K562 (cell line): ENCODE results near the gene SLCO2B1. TPM values are rescaled to one million over a fixed set of nuclear protein-coding genes. Genes with fewer than 3 reads are reported as not detected.

ENCODE experiments used
- ATAC-seq: fragments of 200-7000 bp; cut with Tn5 transposase; 3 replicates; pipeline ENCODE4 v1.9.1; 2020; ENCODE audit warnings: moderate library complexity
- Bru-seq: library from RNA; stranded (reverse); fragments of 400-500 nt; gene quantifications from one replicate; lab custom pipeline; 2021; lab: Mats Ljungman, UMichigan
- BruChase-seq, 2 experiments: library from RNA; stranded (reverse); fragments of 400-500 nt; gene quantifications; one replicate each; lab custom pipeline; 2021; lab: Mats Ljungman, UMichigan
- BruUV-seq: library from RNA; stranded (reverse); fragments of 400-500 nt; replicated peaks from 2 replicates; lab custom pipeline; 2021; lab: Mats Ljungman, UMichigan
- CTCF ChIA-PET: fragments of 300-600 bp; formaldehyde crosslinking; extraction: SDS; loops from one replicate; lab custom pipeline; 2021; ENCODE audit warnings: low intra/inter-chr PET ratio; lab: Yijun Ruan, JAX
- POLR2A ChIA-PET: fragments of 300-600, 350-650 bp; sonication (Branson Sonifier 250); formaldehyde crosslinking; extraction: SDS; loops from one replicate; lab custom pipeline; 2021; ENCODE audit warnings: antibody characterized with exemption, inconsistent platforms; lab: Yijun Ruan, JAX
- DNase-seq, 4 experiments: peaks; one replicate each; pipeline versions ENCODE4 v3.0.0 to v3.0.0-alpha.2; 2011 to 2018; ENCODE audit warnings: low spot score in 3 of 4, mixed read lengths in 3 of 4; ENCODE audit errors: extremely low read depth in 1 of 4
- FAIRE-seq: peaks from 2 replicates; lab custom pipeline; 2011; peaks lifted over from hg19 to GRCh38; lab: Jason Lieb, UNC
- H2AFZ ChIP-seq: 2 replicates; pipeline ENCODE4 v1.6.0; 2011; ENCODE audit warnings: low read depth, low read length, control low read depth, inconsistent platforms
- H3K27ac ChIP-seq: fragments of 200-600 bp; 3 replicates; pipeline ENCODE4 v1.8.0; 2011; ENCODE audit warnings: low read depth, mild to moderate bottlenecking, control low read depth, inconsistent platforms, low read length, moderate library complexity, mixed read lengths; ENCODE audit errors: extremely low read depth
- H3K27me3 ChIP-seq, 2 experiments: fragments of 300-600 bp in 1 of 2; 2 replicates in 1 of 2; 3 replicates in 1 of 2; pipeline versions ENCODE4 v1.6.0 to v1.8.0; 2011; ENCODE audit warnings: inconsistent platforms in 2 of 2, low read length in 2 of 2, mild to moderate bottlenecking in 1 of 2, mixed read lengths in 1 of 2, moderate library complexity in 1 of 2; ENCODE audit not compliant: control insufficient read depth in 2 of 2, insufficient read depth in 2 of 2
- H3K36me3 ChIP-seq: fragments of 300-600 bp; 3 replicates; pipeline ENCODE4 v1.8.0; 2011; ENCODE audit warnings: mild to moderate bottlenecking, low read length, inconsistent platforms; ENCODE audit not compliant: control insufficient read depth, insufficient read depth
- H3K4me1 ChIP-seq, 2 experiments: fragments of 200-600 bp in 1 of 2; replicated peaks in 1 of 2; 2 replicates in 1 of 2; 3 replicates in 1 of 2; pipeline versions ENCODE4 v1.5.1 to v1.8.0; 2011; ENCODE audit warnings: inconsistent platforms in 2 of 2, low read length in 2 of 2, mild to moderate bottlenecking in 1 of 2, mixed read lengths in 1 of 2, moderate library complexity in 1 of 2; ENCODE audit not compliant: control insufficient read depth in 2 of 2, insufficient read depth in 2 of 2
- H3K4me2 ChIP-seq: 2 replicates; pipeline ENCODE4 v1.6.1; 2011; ENCODE audit warnings: low read length, control low read depth, inconsistent platforms, mixed read lengths; ENCODE audit not compliant: insufficient read depth
- H3K4me3 ChIP-seq: fragments of 200-600 bp; sonication (generic), shearing (Covaris generic); 2 replicates; pipeline ENCODE4 v1.5.1; 2016; ENCODE audit warnings: control low read depth, inconsistent platforms
- H3K79me2 ChIP-seq: fragments of 200-600 bp; 3 replicates; pipeline ENCODE4 v1.8.0; 2011; ENCODE audit warnings: low read length, inconsistent platforms; ENCODE audit not compliant: control insufficient read depth, insufficient read depth
- H3K9ac ChIP-seq, 2 experiments: 2 replicates each; pipeline versions ENCODE4 v1.6.0 to v1.6.1; 2011; ENCODE audit warnings: low read depth in 2 of 2, low read length in 2 of 2, control low read depth in 1 of 2, inconsistent platforms in 1 of 2, mild to moderate bottlenecking in 1 of 2, mixed read lengths in 1 of 2; ENCODE audit not compliant: insufficient read depth in 1 of 2
- H3K9me1 ChIP-seq: one replicate; pipeline ENCODE4 v1.6.0; 2011; ENCODE audit warnings: inconsistent platforms, mild to moderate bottlenecking, low read length, moderate library complexity; ENCODE audit not compliant: control insufficient read depth, insufficient read depth
- H3K9me3 ChIP-seq: replicated peaks from 2 replicates; pipeline ENCODE4 v1.5.1; 2011; ENCODE audit warnings: low read depth, low read length, inconsistent platforms; ENCODE audit not compliant: control insufficient read depth, insufficient read depth
- H4K20me1 ChIP-seq: replicated peaks from 2 replicates; pipeline ENCODE4 v1.6.1; 2011; ENCODE audit warnings: low read length, inconsistent platforms, mixed read lengths; ENCODE audit not compliant: control insufficient read depth, insufficient read depth
- BRF2 ChIP-seq: IDR thresholded peaks from 3 replicates; pipeline ENCODE4 v1.6.1; 2011; ENCODE audit warnings: borderline replicate concordance, mild to moderate bottlenecking; ENCODE audit not compliant: insufficient read length, insufficient read depth
- JUND ChIP-seq, 2 experiments: IDR thresholded peaks; 2 replicates in 1 of 2; 3 replicates in 1 of 2; pipeline ENCODE4 v1.6.1; 2011; ENCODE audit warnings: borderline replicate concordance in 2 of 2, low read depth in 2 of 2, low read length in 2 of 2, improper control_type of control experiment in 1 of 2, missing biosample characterization in 1 of 2, missing genetic modification characterization in 1 of 2, missing genetic modification reagents in 1 of 2
- MLX ChIP-seq, 2 experiments: fragments of 450-650 bp in 1 of 2; sonication (generic) in 1 of 2; formaldehyde crosslinking; conservative IDR thresholded peaks; 2 replicates each; pipeline versions ENCODE4 v1.4.0 to v1.8.1; 2020 to 2022; ENCODE audit warnings: mild to moderate bottlenecking in 1 of 2, missing genetic modification reagents in 1 of 2
- NFE2 ChIP-seq: IDR thresholded peaks from 2 replicates; pipeline ENCODE4 v1.6.1; 2014; ENCODE audit warnings: antibody characterized with exemption, low read depth
- PTRF ChIP-seq: fragments of 450-650 bp; IDR thresholded peaks from 2 replicates; pipeline ENCODE4 v1.6.1; 2016; ENCODE audit warnings: mild to moderate bottlenecking, missing genetic modification characterization, missing compliant biosample characterization
- RFX7 ChIP-seq: fragments of 250-450 bp; sonication (Bioruptor Pico); IDR thresholded peaks from 2 replicates; pipeline ENCODE4 v1.5.1; 2021; ENCODE audit warnings: mild to moderate bottlenecking
- SREBF1 ChIP-seq: fragments of 150-350 bp; IDR thresholded peaks from 2 replicates; pipeline ENCODE4 v1.6.1; 2014; ENCODE audit warnings: antibody characterized with exemption, low read depth, low read length, borderline replicate concordance
- STAT5A ChIP-seq: IDR thresholded peaks from 2 replicates; pipeline ENCODE4 v1.6.1; 2012; ENCODE audit warnings: low read length, inconsistent platforms, borderline replicate concordance
- TAF15 ChIP-seq: fragments of 200-400 bp; formaldehyde crosslinking; IDR thresholded peaks from 2 replicates; pipeline ENCODE4 v1.6.1; 2017; ENCODE audit warnings: mild to moderate bottlenecking, low read depth, low read length, moderate library complexity
- TAL1 ChIP-seq: fragments of 450-650 bp; IDR thresholded peaks from 2 replicates; pipeline ENCODE4 v1.6.1; 2016; ENCODE audit warnings: mild to moderate bottlenecking
- THRAP3 ChIP-seq: fragments of 450-650 bp; IDR thresholded peaks from 2 replicates; pipeline ENCODE4 v1.6.1; 2016; ENCODE audit warnings: mild to moderate bottlenecking, inconsistent platforms, borderline replicate concordance
- TSC22D4 ChIP-seq: fragments of 450-650 bp; IDR thresholded peaks from 2 replicates; pipeline ENCODE4 v1.6.1; 2016; ENCODE audit warnings: missing genetic modification characterization, missing biosample characterization, control low read depth
- YY1 ChIP-seq, 3 experiments: IDR thresholded peaks; 2 replicates each; pipeline ENCODE4 v1.6.1; 2011; ENCODE audit warnings: low read length in 2 of 3, mild to moderate bottlenecking in 2 of 3, moderate library complexity in 2 of 3, borderline replicate concordance in 1 of 3, control low read depth in 1 of 3, low read depth in 1 of 3; ENCODE audit not compliant: insufficient read depth in 3 of 3, insufficient replicate concordance in 2 of 3, control insufficient read depth in 1 of 3, insufficient read length in 1 of 3; ENCODE audit errors: extremely low read depth in 1 of 3
- ZNF124 ChIP-seq: sonication (generic); formaldehyde crosslinking; IDR thresholded peaks from 2 replicates; pipeline ENCODE4 v1.8.1; 2022; ENCODE audit warnings: missing genetic modification reagents
- ZNF212 ChIP-seq: fragments of 450-650 bp; formaldehyde crosslinking; IDR thresholded peaks from 2 replicates; pipeline ENCODE4 v1.4.0; 2020; ENCODE audit warnings: mild to moderate bottlenecking
- ZNF239 ChIP-seq: fragments of 250-450 bp; sonication (Bioruptor Pico); IDR thresholded peaks from 2 replicates; pipeline ENCODE4 v1.4.0; 2020; ENCODE audit warnings: mild to moderate bottlenecking
- WGBS: fragments of 100-300 bp; shearing (Covaris generic); methylation state at CpG from one replicate; pipeline ENCODE4 v1.1.6; 2016; ENCODE audit warnings: low coverage, mixed read lengths; ENCODE audit not compliant: insufficient coverage; ENCODE audit errors: missing lambda C conversion rate; 5-methylcytosine and 5-hydroxymethylcytosine counted together
- in situ Hi-C: fragments of 300-500 bp; cut with MboI; formaldehyde crosslinking; loops from 4 replicates; pipeline ENCODE4 v1.15.0; 2018; ENCODE audit warnings: inconsistent platforms, mixed read lengths
- intact Hi-C: fragments of 100-400 bp; cut with micrococcal nuclease; formaldehyde crosslinking; loops from 2 replicates; pipeline ENCODE4 v1.14.2; 2022
- long read RNA-seq, 3 experiments: library from polyadenylated mRNA in 2 of 3; library from RNA in 1 of 3; unstranded in 2 of 3; stranded (forward) in 1 of 3; transcript quantifications; one replicate each; pipeline ENCODE4 v2.0.0, GENCODE V29; 2019 to 2022
- polyA minus RNA-seq, 3 experiments: library from RNA; depleted of rRNA, polyadenylated mRNA; stranded (reverse); fragments of >200 nt; gene quantifications; 2 replicates each; pipeline ENCODE4 v1.2.3, GENCODE V29; 2011
- polyA plus RNA-seq, 8 experiments: library from polyadenylated mRNA; depleted of rRNA in 4 of 8; stranded (reverse) in 5 of 8; unstranded in 3 of 8; fragments of >200 nt; fragmentation: Nextera tagmentation in 2 of 8; fragmentation: Illumina TruSeq in 1 of 8; extraction: Ambion mirVana in 2 of 8; extraction: Trizol in 1 of 8; gene quantifications; 2 replicates each; pipeline versions ENCODE4 v1.2.1 to v1.2.3, GENCODE V29; 2011 to 2014; ENCODE audit warnings: inconsistent platforms in 1 of 8, missing spikeins in 1 of 8
- total RNA-seq, 7 experiments: library from RNA; depleted of rRNA in 6 of 7; stranded (reverse); fragments of >200 nt in 6 of 7; fragmentation: Illumina TruSeq in 2 of 7; extraction: Trizol in 2 of 7; gene quantifications; 2 replicates each; pipeline versions ENCODE4 v1.2.1 to v1.2.3, GENCODE V29; 2011 to 2021; ENCODE audit warnings: low replicate concordance in 1 of 7

SLCO2B1 gene
- total RNA-seq (2011; cell fraction: chromatin; rRNA removed; ENCODE audit: low replicate concordance): 25.3 and 26.7 TPM in 2 replicates
- 13.2 and 14.5 TPM in 2 replicates for total RNA-seq (2011; cell fraction: nucleolus; rRNA removed)
- 14.8 and 19.4 TPM in 2 replicates for total RNA-seq (2011; cell fraction: nucleoplasm; rRNA removed)
- total RNA-seq (2014; rRNA removed) (6.2 and 7.5 TPM in 2 replicates), total RNA-seq (2014; rRNA removed; fragmentation: Illumina TruSeq; extraction: Trizol) (8.5 and 9.2 TPM in 2 replicates), total RNA-seq (2015; rRNA removed; fragmentation: Illumina TruSeq; extraction: Trizol) (13.8 and 14.7 TPM in 2 replicates), total RNA-seq (2021) (11.6 and 13.1 TPM in 2 replicates), polyA plus RNA-seq (2011; rRNA removed) (2.8 and 4.7 TPM in 2 replicates), polyA plus RNA-seq (2014; fragmentation: Illumina TruSeq; extraction: Trizol) (11.3 and 12.3 TPM in 2 replicates), polyA plus RNA-seq (2014; fragmentation: Nextera tagmentation; extraction: Ambion mirVana) (1 to 10 TPM in 1 of 2 experiments, under 1 TPM in 1; 0.70 to 1.8 TPM), polyA plus RNA-seq (2014; rRNA removed) (7.6 and 12.9 TPM in 2 replicates), polyA minus RNA-seq (2011; rRNA and poly(A)+ RNA removed) (4.3 and 5.0 TPM in 2 replicates), Bru-seq, nascent RNA (percentile 39 among the genes with signal in this experiment), BruChase-seq, experiment 1, labeled RNA remaining after a 2-hour chase (percentile 35 among the genes with signal in this experiment), BruChase-seq, experiment 2, labeled RNA remaining after a 6-hour chase (percentile 34 among the genes with signal in this experiment)
- polyA plus RNA-seq (2011; cell fraction: cytosol; rRNA removed): 1.4 and 4.9 TPM in 2 replicates
- 5.4 and 17.4 TPM in 2 replicates for polyA plus RNA-seq (2011; cell fraction: nucleus; rRNA removed)
- 17.0 and 18.1 TPM in 2 replicates for polyA plus RNA-seq (2012)
- polyA minus RNA-seq (2011; cell fraction: cytosol; rRNA and poly(A)+ RNA removed): 3.2 and 5.4 TPM in 2 replicates
- polyA minus RNA-seq (2011; cell fraction: nucleus; rRNA and poly(A)+ RNA removed): 7.4 and 8.1 TPM in 2 replicates
- long read RNA-seq, experiment 1, partial matches to known transcripts: 1 of 6 reads
- long read RNA-seq, experiment 1, other reads (novel, unspliced or antisense): 4 of 6 reads
- long read RNA-seq, experiment 2, partial matches to known transcripts: 0 of 5 reads
- long read RNA-seq, experiment 2, other reads (novel, unspliced or antisense): 5 of 5 reads
- long read RNA-seq, experiment 3, partial matches to known transcripts: 0 of 1 reads
- long read RNA-seq, experiment 3, other reads (novel, unspliced or antisense): 1 of 1 reads

GRCh38 chr11:75150879-75151278 lies at the start of gene SLCO2B1:
Gene SLCO2B1, plus strand, starts transcription at chr11:75151107. Its CDS starts 275 bp downstream, at chr11:75151382.
- ChIA-PET CTCF (no interaction called here), POLR2A (interaction anchor here (0.9 to 2.0 kb wide), 4 partner anchors 9 to 123 kb away, joined by 3 to 6 read pairs (median 4); no protein-coding TSS in a partner anchor)
- Histone ChIP-seq H3K79me2 (no peaks in the 10 kb centered on the region), H2AFZ (no peak within 1 kb of the TSS), H3K4me2 (no peak within 1 kb of the TSS), H3K4me3 (no peak within 1 kb of the TSS), H3K36me3 (no peaks in the 10 kb centered on the region), H3K9me1 (no peaks in the 10 kb centered on the region), H3K4me1 (peaks cover 8 to 14% of the 10 kb centered on the region in 2 experiments; a peak in 4 of 5 replicates), H3K9me3 (no peaks in the 10 kb centered on the region), H3K9ac (no peak within 1 kb of the TSS), H3K27ac (no peak within 1 kb of the TSS), H4K20me1 (no peaks in the 10 kb centered on the region), H3K27me3 (no peaks in the 10 kb centered on the region)
- ATAC-seq (peak; percentile 24; the same call in 1 of the 3 replicates), DNase-seq (no peak), FAIRE-seq (no peak)
- 8% methylated on average over 4 of the region's 4 CpGs for WGBS
- BruUV-seq: no TSS peak
- intact Hi-C loops: no loop called here
- in situ Hi-C loops: no loop called here
- TF ChIP-seq SREBF1 (no peak), NFE2 (no peak), PTRF (tag) (no peak), TAF15 (no peak), ZNF239 (CRISPR knock-in tag) (no peak), TSC22D4 (tag) (no peak), TAL1 (no peak), YY1 (IDR thresholded peaks at IDR 0.05; ENCODE audit: borderline replicate concordance in 1 of 3, control insufficient read depth in 1 of 3, extremely low read depth in 1 of 3, insufficient read depth in 3 of 3, insufficient read length in 1 of 3, insufficient replicate concordance in 2 of 3, low read depth in 1 of 3, low read length in 2 of 3) (no peak), BRF2 (no peak), JUND (IDR thresholded peaks at IDR 0.05; ENCODE audit: borderline replicate concordance, low read depth, low read length) (no peak), JUND (tag; IDR thresholded peaks at IDR 0.05; ENCODE audit: borderline replicate concordance, low read depth, low read length) (no peak), STAT5A (no peak), RFX7 (CRISPR knock-in tag) (no peak), THRAP3 (no peak), ZNF212 (CRISPR knock-in tag) (no peak), MLX (CRISPR knock-in tag; conservative IDR thresholded peaks at IDR 0.05) (no peak), ZNF124 (CRISPR knock-in tag) (no peak)
